22Rv1 (cell line): ENCODE measurements around the gene SLC35G1.
A peak's percentile ranks its signal among the peaks of the same experiment; 100 is the strongest.

Experiments used
- H3K27ac ChIP-seq: fragments of 450-650 bp; 2 replicates; pipeline ENCODE4 v1.5.1; 2017
- ZFX ChIP-seq: fragments of 450-650 bp; IDR thresholded peaks from 2 replicates; pipeline ENCODE4 v1.6.1; 2017; ENCODE audit warnings: antibody characterized with exemption, borderline replicate concordance
- TF ChIP-seq, protein P1 (sequence below): fragments of 450-650 bp; IDR thresholded peaks from 2 replicates; pipeline ENCODE4 v1.5.1; 2017; ENCODE audit warnings: mild to moderate bottlenecking

Gene SLC35G1, protein sequence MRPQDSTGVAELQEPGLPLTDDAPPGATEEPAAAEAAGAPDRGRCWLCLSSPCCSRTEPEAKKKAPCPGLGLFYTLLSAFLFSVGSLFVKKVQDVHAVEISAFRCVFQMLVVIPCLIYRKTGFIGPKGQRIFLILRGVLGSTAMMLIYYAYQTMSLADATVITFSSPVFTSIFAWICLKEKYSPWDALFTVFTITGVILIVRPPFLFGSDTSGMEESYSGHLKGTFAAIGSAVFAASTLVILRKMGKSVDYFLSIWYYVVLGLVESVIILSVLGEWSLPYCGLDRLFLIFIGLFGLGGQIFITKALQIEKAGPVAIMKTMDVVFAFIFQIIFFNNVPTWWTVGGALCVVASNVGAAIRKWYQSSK

DNA sequence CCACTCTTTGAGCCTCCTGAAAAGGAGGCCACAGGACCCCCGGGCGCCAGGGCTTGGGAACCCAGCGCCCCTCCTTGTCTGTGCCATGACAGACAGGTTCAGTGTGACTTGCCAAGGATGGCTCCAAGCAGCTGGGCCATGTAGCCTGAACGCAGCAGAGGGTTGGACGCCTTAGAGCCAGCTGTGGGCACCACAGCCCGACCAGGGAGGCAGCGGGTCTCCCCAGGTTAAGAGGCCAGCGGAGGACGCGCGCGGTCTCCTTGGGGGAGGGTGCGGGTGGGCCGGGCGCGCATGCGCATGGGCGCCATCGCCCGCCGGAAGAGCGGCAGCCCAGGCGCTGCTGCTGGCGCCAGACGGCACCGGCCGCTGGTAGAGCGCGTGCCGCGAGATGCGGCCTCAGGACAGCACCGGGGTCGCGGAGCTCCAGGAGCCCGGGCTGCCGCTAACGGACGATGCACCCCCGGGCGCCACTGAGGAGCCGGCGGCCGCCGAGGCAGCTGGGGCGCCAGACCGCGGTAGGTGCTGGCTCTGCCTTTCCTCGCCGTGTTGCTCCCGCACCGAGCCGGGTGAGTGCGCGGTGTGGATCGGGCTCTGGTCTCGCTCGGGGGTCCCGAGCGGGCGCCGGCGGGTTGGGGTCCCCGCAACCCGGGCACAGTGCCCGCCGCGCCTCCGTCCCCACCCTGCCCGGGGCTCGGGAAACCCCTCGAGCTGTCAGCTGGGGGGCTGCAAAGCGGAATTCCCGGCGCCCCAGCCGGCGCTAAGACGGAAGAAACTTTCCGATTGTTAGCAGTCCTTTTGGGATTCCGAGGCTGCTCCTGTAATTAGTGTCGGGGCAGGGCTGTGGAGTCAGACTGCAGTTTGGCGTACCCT, at the start of gene SLC35G1:
Gene SLC35G1, plus strand, starts transcription at position 333 of the 870 bp plus-strand sequence. Its CDS starts 56 bp downstream, at position 389.
- TF ChIP-seq ZFX: no peak
- TF ChIP-seq, protein P1, sequence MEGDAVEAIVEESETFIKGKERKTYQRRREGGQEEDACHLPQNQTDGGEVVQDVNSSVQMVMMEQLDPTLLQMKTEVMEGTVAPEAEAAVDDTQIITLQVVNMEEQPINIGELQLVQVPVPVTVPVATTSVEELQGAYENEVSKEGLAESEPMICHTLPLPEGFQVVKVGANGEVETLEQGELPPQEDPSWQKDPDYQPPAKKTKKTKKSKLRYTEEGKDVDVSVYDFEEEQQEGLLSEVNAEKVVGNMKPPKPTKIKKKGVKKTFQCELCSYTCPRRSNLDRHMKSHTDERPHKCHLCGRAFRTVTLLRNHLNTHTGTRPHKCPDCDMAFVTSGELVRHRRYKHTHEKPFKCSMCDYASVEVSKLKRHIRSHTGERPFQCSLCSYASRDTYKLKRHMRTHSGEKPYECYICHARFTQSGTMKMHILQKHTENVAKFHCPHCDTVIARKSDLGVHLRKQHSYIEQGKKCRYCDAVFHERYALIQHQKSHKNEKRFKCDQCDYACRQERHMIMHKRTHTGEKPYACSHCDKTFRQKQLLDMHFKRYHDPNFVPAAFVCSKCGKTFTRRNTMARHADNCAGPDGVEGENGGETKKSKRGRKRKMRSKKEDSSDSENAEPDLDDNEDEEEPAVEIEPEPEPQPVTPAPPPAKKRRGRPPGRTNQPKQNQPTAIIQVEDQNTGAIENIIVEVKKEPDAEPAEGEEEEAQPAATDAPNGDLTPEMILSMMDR: peak; percentile 11; the same call in 1 of the 2 replicates
- 0 out of 2 replicates have a peak within 1 kb of the TSS, but pooled peaks have one; percentile 22 for H3K27ac ChIP-seq

DNA sequence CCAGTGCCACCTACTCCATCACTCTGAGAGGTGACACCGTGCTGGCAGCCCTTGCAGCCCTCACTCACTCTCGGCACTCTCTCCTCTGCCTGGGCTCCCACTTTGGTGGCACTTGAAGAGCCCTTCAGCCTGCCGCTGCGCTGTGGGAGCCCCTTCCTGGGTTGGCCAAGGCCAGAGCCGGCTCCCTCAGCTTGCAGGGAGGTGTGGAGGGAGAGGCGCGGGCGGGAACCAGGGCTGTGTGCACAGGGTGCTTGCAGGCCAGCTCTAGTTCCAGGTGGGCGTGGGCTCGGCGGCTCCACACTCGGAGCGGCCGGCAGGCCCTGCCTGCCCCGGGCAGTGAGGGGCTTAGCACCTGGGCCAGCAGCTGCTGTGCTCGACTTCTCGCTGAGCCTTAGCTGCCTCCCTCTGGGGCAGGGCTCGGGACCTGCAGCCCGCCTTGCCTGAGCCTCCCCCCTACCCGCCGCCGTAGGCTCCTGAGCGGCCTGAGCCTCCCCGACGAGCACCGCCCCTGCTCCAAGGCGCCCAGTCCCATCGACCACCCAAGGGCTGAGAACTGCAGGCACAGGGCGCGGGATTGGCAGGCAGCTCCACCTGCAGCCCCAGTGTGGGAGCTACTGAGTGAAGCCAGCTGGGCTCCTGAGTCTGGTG, 48.7 kb upstream of the SLC35G1 start:
- TF ChIP-seq, protein P1: no peak
- TF ChIP-seq ZFX: no peak
- H3K27ac ChIP-seq: no peak overlapping the region

DNA sequence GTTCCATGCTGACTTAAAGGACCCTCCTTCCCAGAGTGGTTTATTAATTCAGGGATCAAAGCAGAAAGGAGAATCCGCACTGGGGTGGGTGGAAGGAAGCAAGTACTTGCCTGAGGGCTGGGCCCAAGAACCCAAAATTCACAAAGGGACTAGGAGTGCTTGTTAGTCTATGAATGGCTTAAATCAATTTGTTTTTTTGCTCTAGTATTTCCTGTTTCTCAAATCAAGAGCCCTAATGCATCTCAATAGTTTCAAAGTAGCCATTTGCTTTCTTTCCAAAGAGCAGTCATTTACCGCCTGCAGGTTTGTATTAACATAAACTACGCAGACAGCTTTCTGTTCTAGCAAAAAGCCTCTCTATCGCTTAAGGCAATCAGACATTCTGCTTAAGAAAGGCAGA, 44.2 kb upstream of the SLC35G1 start:
- H3K27ac ChIP-seq: no peak overlapping the region
- TF ChIP-seq ZFX: no peak
- TF ChIP-seq, protein P1: no peak

DNA sequence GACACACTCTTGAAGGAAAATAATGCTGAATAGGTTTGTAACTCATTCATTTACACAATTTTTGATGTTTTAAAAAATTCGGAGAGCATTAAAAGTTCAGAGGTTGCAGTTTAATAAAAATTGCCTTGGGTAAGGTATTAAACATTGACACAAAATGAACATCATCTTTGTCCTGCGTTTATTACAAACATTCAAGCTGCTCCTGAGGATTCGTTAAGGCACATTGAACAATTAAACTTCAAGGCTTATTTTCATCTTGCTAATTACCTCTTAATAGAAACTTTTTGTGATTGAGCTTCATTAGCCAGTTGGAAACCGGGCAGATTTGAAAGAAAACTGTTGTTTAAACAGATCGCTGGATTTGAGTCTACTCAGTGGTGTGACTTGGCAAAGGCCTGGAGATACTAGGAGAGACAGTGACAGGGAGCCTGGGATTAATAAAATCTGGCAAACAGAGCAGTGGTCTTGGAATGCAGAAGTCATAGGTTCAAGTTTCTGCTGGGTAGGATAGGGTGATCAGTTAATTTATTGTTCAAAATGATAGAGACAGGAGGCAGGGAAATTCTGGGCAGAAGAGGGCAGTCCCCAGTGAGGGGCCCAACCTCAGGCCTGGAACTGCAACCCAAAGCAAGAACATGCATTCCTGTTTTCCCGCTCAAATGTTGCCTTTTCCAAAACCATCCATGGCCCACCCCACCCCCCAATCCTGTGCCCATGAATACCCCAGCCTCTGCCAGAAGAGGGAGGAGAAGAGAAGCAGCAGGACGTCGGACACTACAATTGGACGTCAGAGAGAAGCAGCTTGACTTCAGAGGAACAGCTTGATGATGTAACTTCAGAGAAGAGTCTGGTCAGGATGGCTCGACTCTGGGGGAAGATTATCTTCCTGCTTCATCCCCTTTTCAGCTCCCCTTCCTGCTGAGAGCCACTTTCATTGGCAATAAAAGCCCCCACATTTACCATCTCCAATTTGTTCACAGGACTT, 43.5 kb upstream of the SLC35G1 start:
- H3K27ac ChIP-seq: no peak overlapping the region
- TF ChIP-seq, protein P1: no peak
- TF ChIP-seq ZFX: no peak

DNA sequence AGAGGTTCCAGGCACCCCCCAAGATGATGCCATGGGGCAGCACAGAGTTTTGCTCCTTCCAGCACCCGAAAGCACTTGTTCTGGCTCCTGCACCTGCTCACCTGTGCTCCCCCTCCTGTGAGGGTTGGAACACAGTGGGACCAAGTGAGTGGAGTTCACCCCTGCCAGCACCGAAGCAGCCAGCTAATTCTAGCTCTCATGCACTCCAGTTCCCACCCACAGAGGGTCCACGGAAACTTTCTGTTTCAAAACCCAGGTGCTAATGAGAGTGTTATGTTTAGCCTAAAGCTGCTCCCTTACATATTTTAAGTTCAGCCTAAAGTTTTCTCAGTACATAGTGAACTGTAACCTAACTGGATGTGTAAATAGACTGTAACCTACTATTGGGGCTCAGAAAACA, 42.6 kb upstream of the SLC35G1 start:
- TF ChIP-seq ZFX: no peak
- TF ChIP-seq, protein P1: no peak
- H3K27ac ChIP-seq: no peak overlapping the region

- no peak overlapping the region for H3K27ac ChIP-seq
- TF ChIP-seq, protein P1: no peak
- no peak for TF ChIP-seq ZFX
Measured at GRCh38 chr10:93852476-93853095, 41.2 kb upstream of the SLC35G1 start.
